GM19397 (cell line): ENCODE data around the gene TEKT4.
A peak's percentile ranks its signal among the peaks of the same experiment; 100 is the strongest.
"Not testable (repeated sequence)": the region's sequence is repeated elsewhere in the genome, so short reads cannot be mapped to it uniquely, and the experiment has no call there.

Experiments used
- ATAC-seq: cut with Tn5 transposase; IDR thresholded peaks from one replicate; pipeline ENCODE4 v1.9.1; 2021; ENCODE audit warnings: mild to moderate bottlenecking, moderate library complexity; ENCODE audit not compliant: unreplicated experiment

Gene TEKT4, protein sequence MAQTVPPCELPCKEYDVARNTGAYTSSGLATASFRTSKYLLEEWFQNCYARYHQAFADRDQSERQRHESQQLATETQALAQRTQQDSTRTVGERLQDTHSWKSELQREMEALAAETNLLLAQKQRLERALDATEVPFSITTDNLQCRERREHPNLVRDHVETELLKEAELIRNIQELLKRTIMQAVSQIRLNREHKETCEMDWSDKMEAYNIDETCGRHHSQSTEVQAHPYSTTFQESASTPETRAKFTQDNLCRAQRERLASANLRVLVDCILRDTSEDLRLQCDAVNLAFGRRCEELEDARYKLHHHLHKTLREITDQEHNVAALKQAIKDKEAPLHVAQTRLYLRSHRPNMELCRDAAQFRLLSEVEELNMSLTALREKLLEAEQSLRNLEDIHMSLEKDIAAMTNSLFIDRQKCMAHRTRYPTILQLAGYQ

DNA sequence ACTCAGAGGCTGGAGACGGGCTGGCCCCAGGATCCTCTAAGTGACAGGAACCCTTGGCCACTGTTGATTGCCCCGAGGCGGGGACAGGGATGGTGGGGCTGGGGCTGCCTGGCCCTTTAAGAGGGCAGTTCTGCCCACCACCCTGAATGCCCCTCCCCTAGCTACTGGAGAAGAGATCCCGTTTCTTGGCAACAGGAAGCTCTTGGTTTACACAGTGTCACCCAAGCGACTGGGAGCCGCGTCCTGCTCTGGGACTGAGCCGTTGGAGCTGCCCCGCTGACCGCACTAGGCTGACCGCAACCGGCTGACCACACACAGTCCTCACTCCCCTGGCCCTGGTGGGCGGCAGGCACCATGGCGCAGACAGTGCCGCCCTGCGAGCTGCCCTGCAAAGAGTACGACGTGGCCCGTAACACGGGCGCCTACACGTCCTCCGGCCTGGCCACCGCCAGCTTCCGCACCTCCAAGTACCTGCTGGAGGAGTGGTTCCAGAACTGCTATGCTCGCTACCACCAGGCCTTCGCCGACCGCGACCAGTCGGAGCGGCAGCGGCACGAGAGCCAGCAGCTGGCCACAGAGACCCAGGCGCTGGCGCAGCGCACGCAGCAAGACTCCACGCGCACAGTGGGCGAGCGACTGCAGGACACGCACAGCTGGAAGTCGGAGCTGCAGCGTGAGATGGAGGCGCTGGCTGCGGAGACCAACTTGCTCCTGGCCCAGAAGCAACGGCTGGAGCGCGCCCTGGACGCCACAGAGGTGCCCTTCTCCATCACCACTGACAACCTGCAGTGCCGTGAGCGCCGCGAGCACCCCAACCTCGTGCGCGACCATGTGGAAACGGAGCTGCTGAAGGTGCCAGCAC, at the start of gene TEKT4:
TSS of gene TEKT4 (plus strand) at position 205 of the 862 bp plus-strand sequence. CDS start at position 355, 150 bp downstream.
- no peak for ATAC-seq

DNA sequence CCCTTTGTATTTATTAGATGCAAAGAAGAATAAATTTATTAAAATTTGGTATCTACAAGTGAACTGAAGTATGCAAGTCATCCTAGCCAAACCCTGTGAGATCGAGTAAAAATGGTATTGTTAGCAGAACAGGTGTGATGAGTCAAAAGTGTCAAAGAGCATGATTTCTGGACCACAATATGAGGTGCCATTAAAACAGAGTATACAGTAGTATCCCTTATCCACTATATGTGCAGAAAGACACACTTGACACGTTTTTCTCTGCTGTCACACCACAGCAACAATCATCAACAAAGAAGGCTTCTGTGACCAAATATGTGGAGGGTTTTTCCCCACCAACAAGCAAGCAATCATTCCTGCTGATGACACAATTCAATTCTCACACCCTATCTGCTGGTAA, 32.0 kb upstream of the TEKT4 start:
- ATAC-seq: not testable (repeated sequence)

DNA sequence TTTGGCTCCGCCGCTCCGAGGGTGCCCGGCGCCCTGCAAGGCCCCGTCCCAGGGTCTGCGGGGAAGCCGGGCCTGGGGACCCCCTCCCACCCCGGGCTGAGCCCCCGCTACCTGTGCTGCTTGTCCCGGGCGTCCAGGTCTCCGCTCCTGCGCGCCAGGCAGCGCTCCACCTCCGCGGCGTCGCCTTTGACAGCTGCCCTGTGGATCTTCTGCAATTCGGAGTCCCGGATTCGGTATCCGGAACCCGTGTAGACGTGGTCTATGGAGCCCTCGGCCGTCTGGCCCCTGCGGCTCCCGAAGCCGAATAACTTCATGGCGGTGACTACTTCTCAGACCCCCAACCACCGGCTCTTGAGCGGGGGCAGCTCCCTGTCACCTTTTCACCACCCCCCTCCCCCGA, 14.4 kb upstream of the TEKT4 start:
- ATAC-seq: not testable (repeated sequence)

DNA sequence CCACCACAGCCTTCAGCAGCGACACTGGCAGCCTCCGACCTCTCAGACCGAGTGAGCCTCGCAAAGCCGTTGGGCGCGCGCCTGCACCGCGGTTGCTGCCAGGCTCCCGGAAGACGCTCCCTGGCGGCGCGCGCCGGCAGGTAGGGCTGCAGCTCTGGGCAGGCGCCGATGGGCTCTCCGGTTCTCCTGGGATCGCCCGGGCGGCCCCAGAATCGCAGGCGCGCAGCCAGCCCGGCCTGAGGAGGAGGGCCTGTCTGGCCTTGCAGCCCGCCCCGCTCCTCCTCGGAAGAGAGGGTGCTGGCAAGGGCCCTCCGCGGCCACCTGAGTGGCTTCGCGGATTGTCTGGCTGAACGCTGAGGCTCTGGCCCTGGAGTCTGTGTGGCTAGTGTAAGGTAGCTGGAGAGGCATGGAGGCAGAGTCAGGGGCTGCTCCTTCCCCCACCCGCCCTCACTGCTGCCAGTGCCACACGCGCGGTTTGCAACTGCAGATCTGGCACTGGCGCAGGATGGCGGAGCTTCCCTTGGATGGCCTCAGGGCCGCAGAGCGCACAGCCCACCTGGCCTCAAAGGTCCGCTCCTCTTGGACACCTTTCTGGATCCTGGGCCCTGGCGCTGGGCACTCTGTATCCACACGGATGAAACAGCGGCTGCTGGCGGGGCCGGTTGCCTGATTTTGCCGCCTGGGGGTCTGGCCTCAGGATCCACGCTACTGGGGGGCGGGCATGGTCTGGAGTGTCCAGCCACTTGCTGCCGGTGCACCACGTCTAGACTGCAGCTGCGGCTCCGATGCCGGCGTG, 13.7 kb upstream of the TEKT4 start:
- ATAC-seq: not testable (repeated sequence)

DNA sequence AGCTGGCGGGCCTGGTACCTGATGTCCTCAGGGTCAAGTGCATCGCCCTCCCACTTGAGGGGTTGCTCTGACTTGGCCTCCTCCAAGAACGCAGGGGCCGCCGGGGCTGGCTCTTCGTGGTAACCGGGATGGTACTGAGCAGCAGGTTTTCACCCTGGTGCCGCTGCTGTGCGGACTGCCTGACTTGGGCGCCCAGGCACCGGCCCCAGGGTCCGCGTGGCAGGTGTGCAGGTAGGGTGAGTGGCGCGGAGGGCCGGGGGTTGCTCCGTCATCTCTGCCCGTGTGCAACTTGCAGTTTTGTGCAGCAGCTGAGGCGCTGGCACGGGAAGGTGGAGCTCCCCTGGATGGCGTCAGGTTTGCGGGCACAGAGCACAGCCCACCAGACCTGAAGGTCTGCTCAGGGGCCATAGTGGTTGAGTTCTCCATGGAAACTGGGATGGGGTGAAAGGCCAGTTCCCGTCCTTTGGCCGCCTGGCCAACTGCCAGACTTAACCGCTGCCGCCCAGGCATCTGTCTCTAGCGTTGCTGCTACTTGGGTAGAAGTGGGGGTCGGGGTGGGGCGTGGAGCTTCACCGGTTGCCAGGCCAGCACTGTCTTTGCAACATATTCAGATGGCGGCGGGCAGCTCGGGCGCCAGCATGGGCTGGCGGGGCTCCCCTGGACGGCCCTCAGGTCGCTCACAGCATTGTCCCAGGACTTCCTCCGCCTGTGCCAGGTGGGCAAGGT, 12.9 kb upstream of the TEKT4 start:
- not testable (repeated sequence) for ATAC-seq

DNA sequence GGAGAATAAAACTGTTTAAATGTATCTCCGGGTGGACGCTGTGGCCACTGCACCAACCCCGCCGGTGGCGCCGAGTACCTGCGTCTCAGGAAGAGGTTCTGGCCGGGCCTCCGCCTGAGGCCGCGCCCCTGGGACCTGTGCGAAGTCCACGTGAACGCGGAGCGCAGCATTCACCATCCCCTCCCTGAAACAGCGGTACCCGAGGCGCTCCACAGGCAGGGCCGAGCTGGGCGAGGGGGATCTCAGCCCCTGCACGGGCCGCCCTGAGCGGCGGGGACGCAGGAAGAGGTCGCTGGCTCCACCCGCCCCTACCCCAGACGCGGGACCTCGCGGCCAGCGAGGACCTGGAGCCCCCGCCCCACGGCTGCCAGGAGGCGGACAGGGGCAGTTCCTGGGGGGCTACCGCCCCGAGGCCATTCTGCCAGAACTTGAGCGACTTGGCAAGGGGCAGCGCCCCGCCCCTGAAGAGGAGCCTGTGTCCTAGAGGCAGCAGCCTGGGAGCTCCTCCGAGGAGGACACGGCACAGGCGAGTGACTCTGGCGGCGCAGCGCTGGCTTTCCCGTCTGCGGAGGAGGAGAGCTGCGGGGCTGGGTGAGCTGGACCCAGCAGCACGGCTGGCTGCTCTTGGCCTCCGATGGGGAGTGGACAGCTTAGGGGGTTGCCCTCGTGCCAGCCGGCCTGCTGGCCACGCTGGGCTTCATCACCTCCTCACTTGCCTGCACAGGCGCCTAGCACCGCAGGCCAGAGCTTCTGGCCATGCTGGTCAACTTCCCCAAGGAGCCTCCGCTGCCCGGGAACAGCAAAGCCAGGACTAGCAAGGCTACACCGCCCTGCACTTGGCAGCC, 9.7 kb upstream of the TEKT4 start:
- ATAC-seq: no peak

DNA sequence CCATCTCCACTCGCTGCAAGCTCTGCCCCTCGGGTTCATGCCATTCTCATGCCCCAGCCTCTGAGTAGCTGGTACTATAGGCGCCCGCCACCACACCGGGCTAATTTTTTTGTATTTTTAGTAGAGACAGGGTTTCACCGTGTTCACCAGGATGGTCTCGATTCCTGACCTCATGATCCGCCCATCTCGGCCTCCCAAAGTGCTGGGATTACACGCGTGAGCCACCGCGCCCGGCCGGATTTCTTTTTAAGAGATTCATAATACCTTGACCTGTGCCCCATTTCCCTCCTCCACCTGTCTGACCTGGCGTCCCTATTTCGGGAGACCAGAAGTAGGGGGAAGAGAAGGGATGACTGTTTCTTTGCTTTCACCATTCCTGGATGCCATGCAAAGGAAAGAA, 8.3 kb upstream of the TEKT4 start:
- ATAC-seq: not testable (repeated sequence)

DNA sequence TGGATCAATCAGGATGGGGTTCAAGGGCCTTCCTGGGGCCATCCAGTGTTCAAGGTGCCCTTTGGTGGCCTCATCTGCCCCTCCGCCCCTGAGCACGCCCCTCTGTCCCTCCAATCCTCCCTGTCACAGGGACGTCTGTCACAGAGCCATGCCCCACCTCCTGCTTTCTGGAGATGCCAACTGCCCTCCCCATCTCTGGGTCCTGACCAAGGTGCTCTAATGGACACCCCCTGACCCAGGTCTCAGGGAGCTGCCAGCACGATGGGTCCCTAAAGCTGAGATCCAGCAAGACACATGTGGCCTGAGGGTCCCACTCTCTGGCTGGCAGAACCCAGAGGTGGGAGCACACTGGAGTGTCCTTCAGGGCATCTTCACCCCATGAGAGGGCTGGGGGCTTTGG, 2.1 kb upstream of the TEKT4 start:
- ATAC-seq: no peak

DNA sequence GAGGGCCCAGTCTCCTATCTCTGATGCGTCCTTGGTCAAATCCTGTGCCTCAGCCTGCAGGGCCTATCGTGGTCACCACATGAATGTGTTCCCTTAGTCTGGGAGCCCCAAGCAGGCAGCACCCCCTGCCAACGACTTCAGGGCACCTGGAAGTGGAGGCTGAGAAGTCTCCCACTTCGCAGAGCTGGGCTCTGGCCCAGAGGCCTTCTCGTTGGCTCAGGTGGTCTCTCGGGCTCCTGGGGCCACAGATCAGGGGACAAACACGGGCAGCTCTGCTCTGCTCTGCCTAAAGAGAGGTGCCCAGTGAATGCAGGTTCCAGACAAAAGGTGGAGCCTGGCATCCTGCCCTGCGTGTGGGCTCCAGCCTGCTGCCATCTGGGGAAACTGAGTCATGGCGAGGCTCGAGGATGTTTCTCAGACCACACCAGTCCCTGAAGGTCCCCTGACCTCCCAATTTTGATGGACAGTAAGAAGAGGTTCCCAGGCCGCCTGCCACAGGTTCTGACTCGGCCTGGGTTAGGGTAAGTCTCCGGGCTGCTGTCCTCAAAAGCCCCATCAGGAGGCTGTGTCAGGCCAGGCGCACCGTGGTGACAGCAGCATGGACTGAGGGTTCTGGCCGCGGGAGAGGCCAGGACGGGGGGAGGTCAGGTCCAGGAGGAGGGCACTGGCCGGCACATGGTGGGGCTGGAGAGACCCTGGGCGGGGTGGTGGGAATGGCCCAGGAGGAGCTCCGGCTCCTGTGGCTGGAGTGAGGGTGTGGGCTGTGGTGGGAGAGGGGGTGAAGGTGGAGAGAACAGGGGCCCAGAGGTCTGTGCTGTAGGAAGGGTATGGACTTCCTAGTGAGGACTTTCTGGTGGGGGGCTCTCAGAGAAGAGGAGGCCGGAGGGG, 1.4 kb upstream of the TEKT4 start:
- ATAC-seq: no peak

DNA sequence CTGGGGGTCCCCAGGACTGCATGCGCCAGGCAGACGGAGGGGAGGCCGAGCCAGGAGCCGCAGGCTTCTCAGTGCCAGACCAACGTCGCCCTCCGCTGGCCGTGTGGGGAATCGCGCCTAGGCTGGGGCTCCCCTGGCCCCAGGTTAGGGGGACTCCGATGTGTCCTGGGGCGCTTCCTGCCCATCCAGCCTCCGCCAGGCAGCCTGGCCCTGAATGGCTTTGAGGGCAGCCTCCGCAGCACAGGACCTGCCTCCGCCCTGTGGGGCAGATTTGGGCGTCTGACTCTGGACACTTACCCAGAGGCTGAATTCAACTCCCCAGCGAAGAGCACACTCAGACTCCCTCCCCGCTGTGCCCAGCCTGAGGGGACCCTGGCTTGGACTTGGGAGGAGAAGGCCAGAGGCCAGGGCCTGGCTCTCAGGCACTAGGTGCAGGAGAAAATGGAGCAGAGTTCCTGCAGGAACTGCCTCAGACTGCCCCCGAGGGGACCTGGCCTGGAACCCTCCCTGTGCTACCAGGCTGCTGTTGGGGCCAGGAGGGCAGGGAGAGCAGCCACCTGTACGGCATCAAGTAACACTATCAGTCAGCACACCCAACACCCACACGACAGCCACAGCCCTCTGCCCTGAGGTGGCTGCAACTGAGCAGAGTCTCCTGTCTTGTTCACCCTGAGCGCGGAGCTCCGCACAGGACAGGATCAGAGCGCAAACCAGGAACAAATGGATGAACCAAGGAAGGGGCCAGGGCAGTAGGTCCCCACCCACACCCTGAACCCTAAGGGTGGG, 597 bp upstream of the TEKT4 start:
- ATAC-seq: no peak

DNA sequence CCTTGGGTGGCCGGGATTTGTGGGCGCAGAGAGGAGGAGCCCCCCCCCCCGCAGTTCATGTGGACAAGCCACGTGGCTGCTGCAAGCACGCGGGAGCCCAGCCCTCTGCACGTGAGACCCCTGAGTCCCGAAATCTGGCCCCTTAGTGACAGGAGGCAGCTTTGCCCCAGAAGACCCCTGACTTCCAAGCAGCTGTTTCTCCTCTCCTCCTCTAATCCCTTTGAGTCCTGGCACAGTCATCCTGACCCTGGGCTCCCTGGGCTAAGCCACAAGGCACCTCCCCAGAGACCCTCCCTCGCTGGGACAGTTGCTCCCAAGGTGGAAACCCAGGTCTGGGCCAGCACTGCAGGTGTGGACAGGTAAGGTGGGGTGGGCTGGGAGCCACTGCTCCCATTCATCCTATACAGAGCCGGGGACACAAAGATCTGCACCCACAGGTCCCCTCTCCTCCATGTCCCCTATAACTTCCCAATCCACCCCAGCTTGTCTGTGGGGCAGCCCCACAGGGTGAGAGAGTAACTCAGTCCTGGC, 923 bp downstream of the TEKT4 start:
- no peak for ATAC-seq

DNA sequence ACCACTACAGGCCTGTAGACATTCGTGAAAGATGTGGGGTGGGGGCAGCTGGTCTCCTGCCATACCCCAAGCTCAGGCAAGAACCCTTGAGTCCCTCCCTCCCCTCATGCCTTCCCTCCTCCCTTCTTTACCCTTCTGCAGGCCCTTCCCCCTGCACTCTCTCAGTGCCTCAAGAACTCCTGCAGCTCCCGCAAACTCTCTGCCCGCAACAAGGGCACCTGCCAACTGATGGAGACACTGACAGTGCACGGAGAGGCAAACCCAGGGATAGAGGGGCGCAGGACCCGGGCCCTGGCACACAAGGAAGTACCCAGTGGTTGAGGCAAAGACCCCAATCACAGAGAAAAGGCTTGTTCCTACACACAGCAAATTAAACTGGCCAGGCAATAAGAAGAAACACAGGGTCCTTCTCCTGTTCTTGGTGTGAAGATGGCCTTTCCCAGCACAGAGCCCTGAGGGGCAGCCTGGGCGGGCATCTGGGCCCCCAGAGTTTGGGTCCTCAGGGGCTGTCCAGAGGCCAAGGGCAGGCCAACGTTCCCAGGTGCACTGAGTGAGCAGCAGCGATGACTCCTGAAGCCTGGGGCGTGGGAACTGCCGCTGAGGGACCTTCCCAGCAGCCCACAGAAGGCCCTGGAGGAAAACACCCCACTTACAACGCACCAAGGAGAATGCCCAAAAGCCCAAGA, 1.6 kb downstream of the TEKT4 start:
- ATAC-seq: no peak

DNA sequence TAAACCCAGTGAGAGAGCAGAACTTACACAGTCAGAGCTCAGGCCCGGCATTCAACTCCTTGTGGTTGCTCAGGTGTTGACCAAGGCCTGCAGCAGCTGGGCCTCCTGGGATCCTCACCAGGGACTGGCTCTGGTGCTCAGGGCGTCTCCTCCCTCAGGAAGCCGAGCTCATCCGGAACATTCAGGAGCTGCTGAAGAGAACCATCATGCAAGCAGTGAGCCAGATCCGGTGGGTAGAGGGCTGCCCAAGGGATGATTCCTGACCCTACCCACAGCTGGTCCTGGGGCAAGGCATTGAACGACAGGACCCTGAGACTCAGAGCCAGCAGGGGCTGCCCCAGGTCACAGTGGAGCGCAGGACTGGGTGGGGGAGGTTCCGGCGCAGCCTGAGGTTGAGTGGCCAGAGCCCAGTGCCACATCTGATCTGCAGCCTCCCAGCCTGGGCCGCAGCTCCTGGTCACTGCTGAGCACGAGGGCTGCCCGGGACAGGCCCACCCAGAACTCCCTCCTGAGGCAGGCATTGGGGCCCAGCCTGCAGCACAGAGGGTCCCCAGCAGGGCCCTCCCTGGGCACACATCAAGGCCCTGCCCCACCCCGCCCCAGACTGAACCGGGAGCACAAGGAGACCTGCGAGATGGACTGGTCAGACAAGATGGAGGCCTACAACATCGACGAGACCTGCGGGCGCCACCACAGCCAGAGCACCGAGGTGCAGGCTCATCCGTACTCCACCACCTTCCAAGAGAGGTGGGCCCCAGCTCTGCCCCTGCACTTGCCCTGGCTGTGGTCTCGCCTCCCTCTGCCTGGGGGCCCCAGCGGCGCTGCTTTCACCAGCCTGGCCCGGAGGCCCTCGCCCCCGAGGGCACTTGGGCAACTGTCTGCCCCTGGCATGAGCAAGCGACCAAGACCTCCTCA, 2.4 kb downstream of the TEKT4 start:
- no peak for ATAC-seq

DNA sequence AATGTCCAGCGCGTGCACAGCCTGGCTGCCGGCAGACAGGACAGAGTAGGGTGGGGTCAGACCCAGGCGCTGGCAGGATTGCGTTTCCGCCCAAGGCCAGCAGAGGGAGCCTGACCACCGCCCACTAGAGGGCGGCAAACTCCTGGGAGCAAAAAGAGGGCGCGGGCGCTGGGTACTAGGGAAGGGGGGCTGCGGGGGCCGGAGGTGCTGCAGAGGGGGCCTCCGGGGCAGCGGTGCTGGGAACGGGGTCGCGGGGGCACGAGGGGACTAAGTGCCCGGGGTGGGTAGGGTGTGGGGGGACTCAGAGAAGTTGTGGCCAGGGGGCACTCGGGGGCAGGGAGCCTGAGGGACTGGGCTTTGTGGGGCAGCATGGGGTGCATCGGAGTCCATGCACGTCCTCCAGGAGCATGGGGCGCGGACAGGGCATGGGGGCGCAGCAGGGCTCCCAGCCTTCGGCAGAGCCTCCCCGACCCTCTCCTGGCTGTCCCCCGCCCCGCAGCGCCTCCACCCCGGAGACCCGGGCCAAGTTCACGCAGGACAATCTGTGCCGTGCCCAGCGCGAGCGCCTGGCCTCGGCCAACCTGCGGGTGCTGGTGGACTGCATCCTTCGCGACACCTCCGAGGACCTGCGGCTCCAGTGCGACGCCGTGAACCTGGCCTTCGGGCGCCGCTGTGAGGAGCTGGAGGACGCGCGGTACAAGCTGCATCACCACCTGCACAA, 3.2 kb downstream of the TEKT4 start:
- ATAC-seq: peak; percentile 94
